GM19438 (cell line): ENCODE results near the gene COPG2.
"Not testable (repeated sequence)": the region's sequence is repeated elsewhere in the genome, so short reads cannot be mapped to it uniquely, and the experiment has no call there.

ENCODE experiments used
- ATAC-seq: cut with Tn5 transposase; IDR thresholded peaks from one replicate; pipeline ENCODE4 v1.9.1; 2021; ENCODE audit warnings: low read depth; ENCODE audit not compliant: unreplicated experiment

Gene COPG2

GRCh38 chr7:130570144-130570543, 98.4 kb downstream of the COPG2 start:
- not testable (repeated sequence) for ATAC-seq

GRCh38 chr7:130566898-130567280, 101.7 kb downstream of the COPG2 start:
- ATAC-seq, result no peak

- no peak for ATAC-seq
Observed at GRCh38 chr7:130566168-130566897, 102.2 kb downstream of the COPG2 start.

GRCh38 chr7:130560972-130561371, 107.6 kb downstream of the COPG2 start:
- ATAC-seq, result no peak

GRCh38 chr7:130559184-130559583, 109.4 kb downstream of the COPG2 start:
- no peak for ATAC-seq

- ATAC-seq, result no peak
Observed at GRCh38 chr7:130554481-130554880, 114.1 kb downstream of the COPG2 start.

- no peak for ATAC-seq
Observed at GRCh38 chr7:130553398-130554029, 115.0 kb downstream of the COPG2 start.

GRCh38 chr7:130544356-130544755, 124.2 kb downstream of the COPG2 start:
- no peak for ATAC-seq

GRCh38 chr7:130543487-130544010, 125.0 kb downstream of the COPG2 start:
- ATAC-seq, result no peak

- not testable (repeated sequence) for ATAC-seq
Observed at GRCh38 chr7:130542297-130542696, 126.3 kb downstream of the COPG2 start.

- not testable (repeated sequence) for ATAC-seq
Observed at GRCh38 chr7:130541287-130541686, 127.3 kb downstream of the COPG2 start.

GRCh38 chr7:130537894-130538293, 130.7 kb downstream of the COPG2 start:
- ATAC-seq, result not testable (repeated sequence)

GRCh38 chr7:130529417-130529816, 139.1 kb downstream of the COPG2 start:
- ATAC-seq, result no peak

GRCh38 chr7:130527752-130528355, 140.7 kb downstream of the COPG2 start:
- ATAC-seq, result not testable (repeated sequence)

GRCh38 chr7:130524628-130525027, 143.9 kb downstream of the COPG2 start:
- no peak for ATAC-seq

- not testable (repeated sequence) for ATAC-seq
Observed at GRCh38 chr7:130523519-130524125, 144.9 kb downstream of the COPG2 start.

GRCh38 chr7:130521258-130521951, 147.1 kb downstream of the COPG2 start:
- no peak for ATAC-seq

- no peak for ATAC-seq
Observed at GRCh38 chr7:130515315-130516040, 153.1 kb downstream of the COPG2 start.

- no peak for ATAC-seq
Observed at GRCh38 chr7:130513447-130513846, 155.1 kb downstream of the COPG2 start.

- ATAC-seq, result not testable (repeated sequence)
Observed at GRCh38 chr7:130512038-130512437, 156.5 kb downstream of the COPG2 start.
